ENCODE data around the gene GFER. TPM values are rescaled to one million over a fixed set of nuclear protein-coding genes. Genes with fewer than 3 reads are reported as not detected.

GFER gene
- total RNA-seq, 1 experiment from 2014 or later = 58.5 TPM

GRCh38 chr16:1991135-1991551 is 7.2 kb downstream of the GFER start:
- ATAC-seq (no peak), DNase-seq (ENCODE audit: low spot score) (no peak)
- Mint-ChIP-seq H3K9me3 (no peaks in the 10 kb centered on the region), H3K27ac (peak overlapping the region; percentile 48; the same call in 1 of the 2 replicates), H3K27me3 (ENCODE audit: low read depth) (peaks cover 24% of the 10 kb centered on the region), H3K4me1 (peaks cover 17% of the 10 kb centered on the region), H3K4me3 (peak overlapping the region; percentile 76), H3K36me3 (peaks cover 5% of the 10 kb centered on the region; the same call in 1 of the 2 replicates)
- ChIA-PET POLR2A (interaction anchor here (0.6 to 1.1 kb wide), 2 partner anchors 20 to 48 kb away, joined by 3 to 4 read pairs; partner anchors contain the start of gene MSRB1), CTCF (interaction anchor here (0.9 to 6.4 kb wide), 7 partner anchors 9 to 204 kb away, joined by 3 to 59 read pairs (median 5); no protein-coding TSS in a partner anchor)
- TF ChIP-seq STAT6 (CRISPR knock-in tag; conservative IDR thresholded peaks at IDR 0.05; ENCODE audit: low read depth) (no peak), PREB (CRISPR knock-in tag; IDR thresholded peaks at IDR 0.05; ENCODE audit: borderline replicate concordance) (no peak), TEAD4 (CRISPR knock-in tag; IDR thresholded peaks at IDR 0.05) (no peak), ERG (CRISPR knock-in tag; IDR thresholded peaks at IDR 0.05) (no peak)

- peaks cover 24% of the 10 kb centered on the region for H3K27me3 Mint-ChIP-seq (ENCODE audit: low read depth)
- no peak for ATAC-seq
- ChIA-PET CTCF (interaction anchor here (0.5 to 6.4 kb wide), 14 partner anchors 10 to 1208 kb away, joined by 3 to 59 read pairs (median 5); partner anchors contain the start of genes NTHL1 and TSC2), POLR2A (interaction anchor here (0.7 to 1.7 kb wide), 6 partner anchors 13 to 164 kb away, joined by 3 to 13 read pairs (median 4); partner anchors contain the start of genes MSRB1, RPS2, TBL3 and TRAF7)
- no peak for DNase-seq (ENCODE audit: low spot score)
- TF ChIP-seq NR1H2 (CRISPR knock-in tag; IDR thresholded peaks at IDR 0.05) = no peak
- no peak for TF ChIP-seq ZBTB43 (CRISPR knock-in tag; IDR thresholded peaks at IDR 0.05)
- no peak for TF ChIP-seq ZNF512 (CRISPR knock-in tag; IDR thresholded peaks at IDR 0.05; ENCODE audit: borderline replicate concordance)
- TF ChIP-seq ERG (CRISPR knock-in tag; IDR thresholded peaks at IDR 0.05) = no peak
- TF ChIP-seq MAX (CRISPR knock-in tag; IDR thresholded peaks at IDR 0.05) = no peak
- TF ChIP-seq IRF1 (CRISPR knock-in tag; IDR thresholded peaks at IDR 0.05) = no peak
- no peak for TF ChIP-seq CDX4 (CRISPR knock-in tag; IDR thresholded peaks at IDR 0.05; ENCODE audit: borderline replicate concordance)
- no peak for TF ChIP-seq E2F5 (CRISPR knock-in tag; IDR thresholded peaks at IDR 0.05)
- TF ChIP-seq ZNF416 (CRISPR knock-in tag; IDR thresholded peaks at IDR 0.05) = no peak
- TF ChIP-seq NR2C2 (CRISPR knock-in tag; IDR thresholded peaks at IDR 0.05) = no peak
- no peak for TF ChIP-seq ZNF671 (CRISPR knock-in tag; IDR thresholded peaks at IDR 0.05)
- TF ChIP-seq NFE2L1 (CRISPR knock-in tag; IDR thresholded peaks at IDR 0.05) = no peak
- H3K4me1 Mint-ChIP-seq = peaks cover 17% of the 10 kb centered on the region
- H3K36me3 Mint-ChIP-seq = peaks cover under 1% of the 10 kb centered on the region; the same call in 1 of the 2 replicates
- H3K27ac Mint-ChIP-seq = peak overlapping the region; percentile 48; the same call in 1 of the 2 replicates
- H3K4me3 Mint-ChIP-seq = peak overlapping the region; percentile 76
- no peaks in the 10 kb centered on the region for H3K9me3 Mint-ChIP-seq
Observed at GRCh38 chr16:1991588-1991947, 7.6 kb downstream of the GFER start.
